Adrenal gland (tissue), 12 donors: ENCODE measurements around the gene KIAA1614. TPM values are rescaled to one million over a fixed set of nuclear protein-coding genes. Genes with fewer than 3 reads are reported as not detected.

Experiments used
- DNase-seq, 7 donors: peaks; one replicate each; pipeline ENCODE4 v3.0.0-alpha.2; 2019 to 2020
- H3K27ac ChIP-seq, 5 donors: fragments of 200-600 bp; sonication (generic) in 4 of 5; 1 replicate in 3 of 5; 2 replicates in 2 of 5; pipeline versions ENCODE4 v1.5.1 to v1.8.0; 2016 to 2020; ENCODE audit warnings: mild to moderate bottlenecking in 1 of 5
- H3K27me3 ChIP-seq: fragments of 200-600 bp; 2 replicates; pipeline ENCODE4 v1.8.0; 2021
- H3K36me3 ChIP-seq, 2 donors: fragments of 200-600 bp; replicated peaks in 1 of 2; 1 replicate in 1 of 2; 2 replicates in 1 of 2; pipeline versions ENCODE4 v1.5.1 to v1.8.0; 2018 to 2022
- H3K4me1 ChIP-seq, 2 donors: fragments of 200-600 bp; replicated peaks in 1 of 2; 1 replicate in 1 of 2; 2 replicates in 1 of 2; pipeline versions ENCODE4 v1.5.1 to v1.8.0; 2018 to 2021
- H3K4me3 ChIP-seq, 4 donors: fragments of 200-600 bp; sonication (generic) in 3 of 4; one replicate each; pipeline ENCODE4 v1.5.1; 2016 to 2018
- H3K9me3 ChIP-seq, 3 donors: fragments of 200-600 bp; sonication (generic) in 1 of 3; replicated peaks in 1 of 3; 1 replicate in 2 of 3; 2 replicates in 1 of 3; pipeline versions ENCODE4 v1.5.1 to v1.8.0; 2016 to 2021
- CTCF ChIP-seq, 6 experiments: fragments of 450-650 bp in 4 of 6; fragments of 200-600 bp in 2 of 6; sonication (generic) in 1 of 6; IDR thresholded peaks; 1 replicate in 5 of 6; 2 replicates in 1 of 6; pipeline versions ENCODE4 v1.5.1 to v1.8.0; 2016 to 2021; ENCODE audit warnings: antibody characterized with exemption in 6 of 6, mild to moderate bottlenecking in 2 of 6, moderate library complexity in 1 of 6
- POLR2A ChIP-seq, 2 donors: fragments of 450-650 bp; IDR thresholded peaks; one replicate each; pipeline ENCODE4 v1.6.1; 2017; ENCODE audit warnings: antibody characterized with exemption in 2 of 2, mild to moderate bottlenecking in 2 of 2, moderate library complexity in 1 of 2
- WGBS, 4 donors: extraction: QIAGEN DNeasy Blood & Tissue Kit in 2 of 4; methylation state at CpG; one replicate each; pipeline versions ENCODE4 v1.1.5 to v1.1.7; 2013 to 2017; 5-methylcytosine and 5-hydroxymethylcytosine counted together
- intact Hi-C, 2 donors: fragments of 100-400 bp; cut with DNase I; formaldehyde crosslinking; loops; one replicate each; pipeline versions ENCODE4 v1.14.1 to v1.15.0; 2022 to 2023
- polyA plus RNA-seq, 3 donors: library from polyadenylated mRNA; stranded (reverse); fragments of 200-250 nt in 2 of 3; fragments of 350-450 nt in 1 of 3; fragmentation: Illumina TruSeq in 1 of 3; extraction: RNeasy Lipid Tissue Mini Kit (QIAGEN cat#74804) in 1 of 3; gene quantifications; one replicate each; pipeline ENCODE4 v1.2.3, GENCODE V29; 2013 to 2014
- total RNA-seq, 9 donors: library from RNA; depleted of rRNA in 4 of 9; stranded (reverse); fragments of >200 nt in 4 of 9; fragments of 120-200 nt in 1 of 9; fragmentation: NEBNext Ultra II Directional in 1 of 9; extraction: Animal tissue kit (Norgen Biotek cat#: 25700) in 1 of 9; gene quantifications; one replicate each; pipeline versions ENCODE4 v1.1.0 to v1.2.4, GENCODE V29; 2013 to 2023
- donor health status: healthy with polysubstance abuse.
- donor health status: Bipolar disorder and iron deficiency.
- donor health status: DM: yes; HTN: yes; CAD: no.
- donor health status: DM: no; HTN: no; CAD: no.
- donor health status: DM: no; HTN: no; CAD: no.
- donor health status: DM: yes; HTN: yes; CAD: no.

The KIAA1614 gene
- total and polyA plus RNA-seq, 12 donors, result 0.18 to 6.9 (median 1.2) TPM

GRCh38 chr1:180946056-180946455 lies 33.4 kb downstream of the KIAA1614 start:
- H3K36me3 ChIP-seq, result peaks cover 0 to 4% of the 10 kb centered on the region in 2 donors
- TF ChIP-seq CTCF (IDR thresholded peaks at IDR 0.05), result no peak
- no peak for TF ChIP-seq POLR2A (IDR thresholded peaks at IDR 0.05)
- no peak overlapping the region for H3K27ac ChIP-seq
- intact Hi-C loops, result no loop called here
- no peaks in the 10 kb centered on the region for H3K9me3 ChIP-seq
- H3K4me3 ChIP-seq, result no peak overlapping the region
- H3K4me1 ChIP-seq, result no peaks in the 10 kb centered on the region
- WGBS, 4 donors, result 40 to 63% (median 53%) methylated on average over 6 to 7 of the region's 7 CpGs
- H3K27me3 ChIP-seq, result no peaks in the 10 kb centered on the region
- DNase-seq, result no peak

- Histone ChIP-seq H3K27me3 (no peaks in the 10 kb centered on the region), H3K36me3 (peaks cover 0 to 4% of the 10 kb centered on the region in 2 donors), H3K27ac (no peak overlapping the region), H3K4me1 (no peaks in the 10 kb centered on the region), H3K4me3 (no peak overlapping the region), H3K9me3 (no peaks in the 10 kb centered on the region)
- WGBS, 4 donors, result 80 to 85% (median 83%) methylated on average over 18 of the region's 18 CpGs
- no peak for TF ChIP-seq CTCF (IDR thresholded peaks at IDR 0.05)
- TF ChIP-seq POLR2A (IDR thresholded peaks at IDR 0.05), result no peak
- intact Hi-C loops, result no loop called here
- no peak for DNase-seq
Measured at GRCh38 chr1:180946541-180947498, 34.1 kb downstream of the KIAA1614 start.

DNA sequence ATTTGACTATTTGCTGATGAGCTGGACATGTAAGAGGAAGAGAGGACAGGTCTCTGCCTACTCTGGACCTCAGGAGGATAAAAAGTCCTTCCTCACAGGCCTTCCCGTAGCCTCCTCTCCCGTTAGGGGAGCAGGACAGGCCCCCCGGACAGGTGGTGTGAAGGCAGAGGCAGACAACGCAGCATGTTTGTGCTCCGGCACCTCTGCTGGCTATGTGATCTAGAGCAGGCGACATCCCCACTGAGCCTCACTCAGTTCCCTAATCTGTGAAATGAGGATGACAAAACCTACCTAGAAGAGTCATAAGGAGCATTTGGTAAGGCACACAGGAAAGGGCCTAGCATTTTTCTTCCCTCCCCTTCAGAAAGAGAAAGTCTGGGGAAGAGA lies 34.8 kb downstream of the KIAA1614 start:
- intact Hi-C loops, result no loop called here
- Histone ChIP-seq H3K9me3 (no peaks in the 10 kb centered on the region), H3K27me3 (no peaks in the 10 kb centered on the region), H3K4me1 (no peaks in the 10 kb centered on the region), H3K4me3 (no peak overlapping the region), H3K36me3 (peaks cover 0 to 4% of the 10 kb centered on the region in 2 donors), H3K27ac (no peak overlapping the region)
- TF ChIP-seq CTCF (IDR thresholded peaks at IDR 0.05), result no peak
- no peak for TF ChIP-seq POLR2A (IDR thresholded peaks at IDR 0.05)
- 93 to 98% (median 96%) methylated on average over 6 of the region's 6 CpGs for WGBS, 4 donors
- DNase-seq, result no peak

GRCh38 chr1:180947901-180948640 lies 35.4 kb downstream of the KIAA1614 start:
- Histone ChIP-seq H3K27ac (no peak overlapping the region), H3K4me1 (no peaks in the 10 kb centered on the region), H3K4me3 (no peak overlapping the region), H3K27me3 (no peaks in the 10 kb centered on the region), H3K36me3 (peaks cover 0 to 4% of the 10 kb centered on the region in 2 donors), H3K9me3 (no peaks in the 10 kb centered on the region)
- DNase-seq, result no peak
- TF ChIP-seq POLR2A (IDR thresholded peaks at IDR 0.05), result no peak
- TF ChIP-seq CTCF (IDR thresholded peaks at IDR 0.05), result no peak
- intact Hi-C loops, result no loop called here
- 85 to 97% (median 96%) methylated on average over 12 to 22 of the region's 22 CpGs for WGBS, 4 donors
